Liver (tissue), 9 donors: ENCODE results near the gene LRRC53. TPM values are rescaled to one million over a fixed set of nuclear protein-coding genes. Genes with fewer than 3 reads are reported as not detected.

Experiments
- DNase-seq: peaks from one replicate; pipeline ENCODE4 v3.0.0-alpha.2; 2017; ENCODE audit warnings: low spot score
- H3K27ac ChIP-seq, 2 donors: one replicate each; pipeline ENCODE4 v1.7.0; 2013; ENCODE audit warnings: inconsistent platforms in 2 of 2, low read length in 2 of 2, control low read depth in 1 of 2, low read depth in 1 of 2, mild to moderate bottlenecking in 1 of 2
- H3K27me3 ChIP-seq, 4 donors: one replicate each; pipeline versions ENCODE4 v1.6.1 to v1.7.0; 2013; ENCODE audit warnings: low read length in 3 of 4, inconsistent platforms in 1 of 4, mild to moderate bottlenecking in 1 of 4, moderate library complexity in 1 of 4; ENCODE audit not compliant: control insufficient read depth in 4 of 4, insufficient read depth in 4 of 4
- H3K36me3 ChIP-seq, 4 donors: one replicate each; pipeline versions ENCODE4 v1.6.1 to v1.7.0; 2013; ENCODE audit warnings: low read length in 3 of 4, mild to moderate bottlenecking in 3 of 4, low read depth in 1 of 4, moderate library complexity in 1 of 4; ENCODE audit not compliant: control insufficient read depth in 4 of 4, insufficient read depth in 3 of 4
- H3K4me1 ChIP-seq, 4 donors: one replicate each; pipeline versions ENCODE4 v1.6.1 to v1.7.0; 2013; ENCODE audit warnings: low read length in 3 of 4, mild to moderate bottlenecking in 3 of 4, moderate library complexity in 1 of 4; ENCODE audit not compliant: control insufficient read depth in 4 of 4, insufficient read depth in 4 of 4
- H3K4me3 ChIP-seq, 3 donors: one replicate each; pipeline versions ENCODE4 v1.6.1 to v1.7.0; 2013; ENCODE audit warnings: low read length in 3 of 3, control low read depth in 1 of 3, low read depth in 1 of 3, mild to moderate bottlenecking in 1 of 3
- H3K9ac ChIP-seq, 2 donors: one replicate each; pipeline ENCODE4 v1.7.0; 2013; ENCODE audit warnings: low read length in 2 of 2, mild to moderate bottlenecking in 2 of 2, moderate library complexity in 2 of 2, control low read depth in 1 of 2, low read depth in 1 of 2
- H3K9me3 ChIP-seq, 4 donors: one replicate each; pipeline versions ENCODE4 v1.6.1 to v1.7.0; 2013; ENCODE audit warnings: low read length in 3 of 4; ENCODE audit not compliant: control insufficient read depth in 4 of 4
- EGR1 ChIP-seq, 2 donors: IDR thresholded peaks; 2 replicates each; pipeline ENCODE4 v1.6.1; 2016 to 2018; ENCODE audit warnings: antibody characterized with exemption in 2 of 2, low read depth in 2 of 2
- FOXA1 ChIP-seq: IDR thresholded peaks from 2 replicates; pipeline ENCODE4 v1.6.1; 2016; ENCODE audit warnings: antibody characterized with exemption
- FOXA2 ChIP-seq: IDR thresholded peaks from 2 replicates; pipeline ENCODE4 v1.6.1; 2016; ENCODE audit warnings: antibody characterized with exemption
- GABPA ChIP-seq, 2 donors: IDR thresholded peaks in 1 of 2; conservative IDR thresholded peaks in 1 of 2; 2 replicates each; pipeline ENCODE4 v1.6.1; 2016; ENCODE audit warnings: antibody characterized with exemption in 2 of 2, mild to moderate bottlenecking in 1 of 2, moderate library complexity in 1 of 2
- HNF4A ChIP-seq, 2 donors: conservative IDR thresholded peaks; 2 replicates each; pipeline ENCODE4 v1.6.1; 2016; ENCODE audit warnings: antibody characterized with exemption in 2 of 2, mild to moderate bottlenecking in 2 of 2
- HNF4G ChIP-seq: IDR thresholded peaks from 2 replicates; pipeline ENCODE4 v1.6.1; 2016; ENCODE audit warnings: antibody characterized with exemption
- JUND ChIP-seq, 2 donors: IDR thresholded peaks; 2 replicates each; pipeline ENCODE4 v1.6.1; 2016; ENCODE audit warnings: antibody characterized with exemption in 2 of 2
- NR2F2 ChIP-seq: IDR thresholded peaks from 2 replicates; pipeline ENCODE4 v1.6.1; 2016; ENCODE audit warnings: antibody characterized with exemption
- RAD21 ChIP-seq, 2 donors: IDR thresholded peaks; 2 replicates each; pipeline ENCODE4 v1.6.1; 2016; ENCODE audit warnings: antibody characterized with exemption in 2 of 2, mild to moderate bottlenecking in 2 of 2
- RXRA ChIP-seq, 2 donors: IDR thresholded peaks; 2 replicates each; pipeline ENCODE4 v1.6.1; 2017 to 2018; ENCODE audit warnings: antibody characterized with exemption in 2 of 2, mild to moderate bottlenecking in 1 of 2
- SP1 ChIP-seq: IDR thresholded peaks from 2 replicates; pipeline ENCODE4 v1.6.1; 2018; ENCODE audit warnings: antibody characterized with exemption, mild to moderate bottlenecking
- TAF1 ChIP-seq: conservative IDR thresholded peaks from 2 replicates; pipeline ENCODE4 v1.6.1; 2016; ENCODE audit warnings: antibody characterized with exemption, mild to moderate bottlenecking
- YY1 ChIP-seq: IDR thresholded peaks from 2 replicates; pipeline ENCODE4 v1.6.1; 2016; ENCODE audit warnings: antibody characterized with exemption, mild to moderate bottlenecking
- WGBS: extraction: QIAGEN DNeasy Blood & Tissue Kit; methylation state at CpG from one replicate; pipeline ENCODE4 v1.1.7; 2013; 5-methylcytosine and 5-hydroxymethylcytosine counted together
- polyA plus RNA-seq, 2 donors: library from polyadenylated mRNA; stranded (reverse) in 1 of 2; unstranded in 1 of 2; fragments of 200-250 nt in 1 of 2; fragments of >200 nt in 1 of 2; fragmentation: Nextera tagmentation in 1 of 2; extraction: Ambion mirVana in 1 of 2; gene quantifications; one replicate each; pipeline versions ENCODE4 v1.2.1 to v1.2.3, GENCODE V29; 2013 to 2015
- total RNA-seq, 2 donors: library from RNA; depleted of rRNA; stranded (reverse); fragments of >200 nt; gene quantifications; one replicate each; pipeline ENCODE4 v1.2.3, GENCODE V29; 2014
- TF ChIP-seq, protein P1 (sequence below): IDR thresholded peaks from 2 replicates; pipeline ENCODE4 v1.6.1; 2016; ENCODE audit warnings: antibody characterized with exemption
- TF ChIP-seq, protein P2 (sequence below): IDR thresholded peaks from 2 replicates; pipeline ENCODE4 v1.6.1; 2016; ENCODE audit warnings: antibody characterized with exemption
- TF ChIP-seq, protein P3 (sequence below): IDR thresholded peaks from 2 replicates; pipeline ENCODE4 v1.6.1; 2016; ENCODE audit warnings: antibody characterized with exemption
- TF ChIP-seq, protein P4 (sequence below): IDR thresholded peaks from 2 replicates; pipeline ENCODE4 v1.6.1; 2016; ENCODE audit warnings: antibody characterized with exemption, mild to moderate bottlenecking
- TF ChIP-seq, protein P5 (sequence below): fragments of 150-350 bp; IDR thresholded peaks from 2 replicates; pipeline ENCODE4 v1.5.1; 2017; ENCODE audit warnings: improper control_type of control experiment, low read depth, low read length; ENCODE audit not compliant: missing input control
- donor health status: healthy.
- donor health status: healthy.
- donor health status: healthy.
- donor health status: healthy.
- donor health status: healthy.

The LRRC53 gene
- total and polyA plus RNA-seq, 4 donors = not detected

DNA sequence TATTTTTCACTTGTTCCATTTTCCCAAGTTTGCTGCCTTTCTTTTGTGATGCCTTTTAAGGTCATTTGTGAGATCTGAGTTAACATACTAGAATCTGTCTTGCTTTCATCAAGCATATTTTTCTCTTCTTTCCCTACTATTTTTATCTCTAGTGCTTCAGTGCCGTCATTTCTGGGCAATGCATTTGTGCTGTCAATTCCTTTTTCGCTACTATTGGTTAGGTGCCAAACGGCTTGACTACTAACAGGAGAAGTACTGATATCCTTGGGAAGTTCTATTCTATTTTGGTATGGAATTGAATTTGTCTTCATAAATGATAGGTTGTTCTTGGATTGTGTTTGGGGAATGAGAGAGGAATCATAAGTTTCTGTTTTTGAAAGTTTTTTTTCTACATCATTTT is 42.2 kb downstream of the LRRC53 start:
- TF ChIP-seq HNF4G = no peak
- no peak for TF ChIP-seq HNF4A (conservative IDR thresholded peaks at IDR 0.05)
- no peak for TF ChIP-seq YY1
- no peak for TF ChIP-seq EGR1 (IDR thresholded peaks at IDR 0.05; ENCODE audit: low read depth in 2 of 2)
- TF ChIP-seq, protein P1, sequence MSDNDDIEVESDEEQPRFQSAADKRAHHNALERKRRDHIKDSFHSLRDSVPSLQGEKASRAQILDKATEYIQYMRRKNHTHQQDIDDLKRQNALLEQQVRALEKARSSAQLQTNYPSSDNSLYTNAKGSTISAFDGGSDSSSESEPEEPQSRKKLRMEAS = no peak
- TF ChIP-seq, protein P2, sequence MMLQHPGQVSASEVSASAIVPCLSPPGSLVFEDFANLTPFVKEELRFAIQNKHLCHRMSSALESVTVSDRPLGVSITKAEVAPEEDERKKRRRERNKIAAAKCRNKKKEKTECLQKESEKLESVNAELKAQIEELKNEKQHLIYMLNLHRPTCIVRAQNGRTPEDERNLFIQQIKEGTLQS = no peak
- no peak for TF ChIP-seq FOXA1
- no peak for TF ChIP-seq SP1
- TF ChIP-seq, protein P3, sequence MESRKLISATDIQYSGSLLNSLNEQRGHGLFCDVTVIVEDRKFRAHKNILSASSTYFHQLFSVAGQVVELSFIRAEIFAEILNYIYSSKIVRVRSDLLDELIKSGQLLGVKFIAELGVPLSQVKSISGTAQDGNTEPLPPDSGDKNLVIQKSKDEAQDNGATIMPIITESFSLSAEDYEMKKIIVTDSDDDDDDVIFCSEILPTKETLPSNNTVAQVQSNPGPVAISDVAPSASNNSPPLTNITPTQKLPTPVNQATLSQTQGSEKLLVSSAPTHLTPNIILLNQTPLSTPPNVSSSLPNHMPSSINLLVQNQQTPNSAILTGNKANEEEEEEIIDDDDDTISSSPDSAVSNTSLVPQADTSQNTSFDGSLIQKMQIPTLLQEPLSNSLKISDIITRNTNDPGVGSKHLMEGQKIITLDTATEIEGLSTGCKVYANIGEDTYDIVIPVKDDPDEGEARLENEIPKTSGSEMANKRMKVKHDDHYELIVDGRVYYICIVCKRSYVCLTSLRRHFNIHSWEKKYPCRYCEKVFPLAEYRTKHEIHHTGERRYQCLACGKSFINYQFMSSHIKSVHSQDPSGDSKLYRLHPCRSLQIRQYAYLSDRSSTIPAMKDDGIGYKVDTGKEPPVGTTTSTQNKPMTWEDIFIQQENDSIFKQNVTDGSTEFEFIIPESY = no peak
- no peak for TF ChIP-seq FOXA2
- TF ChIP-seq NR2F2 = no peak
- no peak for TF ChIP-seq GABPA (IDR thresholded peaks at IDR 0.05 in 1 of 2, conservative IDR thresholded peaks at IDR 0.05 in 1 of 2)
- no peak for TF ChIP-seq TAF1
- no peak for TF ChIP-seq JUND (IDR thresholded peaks at IDR 0.05)
- TF ChIP-seq, protein P4, sequence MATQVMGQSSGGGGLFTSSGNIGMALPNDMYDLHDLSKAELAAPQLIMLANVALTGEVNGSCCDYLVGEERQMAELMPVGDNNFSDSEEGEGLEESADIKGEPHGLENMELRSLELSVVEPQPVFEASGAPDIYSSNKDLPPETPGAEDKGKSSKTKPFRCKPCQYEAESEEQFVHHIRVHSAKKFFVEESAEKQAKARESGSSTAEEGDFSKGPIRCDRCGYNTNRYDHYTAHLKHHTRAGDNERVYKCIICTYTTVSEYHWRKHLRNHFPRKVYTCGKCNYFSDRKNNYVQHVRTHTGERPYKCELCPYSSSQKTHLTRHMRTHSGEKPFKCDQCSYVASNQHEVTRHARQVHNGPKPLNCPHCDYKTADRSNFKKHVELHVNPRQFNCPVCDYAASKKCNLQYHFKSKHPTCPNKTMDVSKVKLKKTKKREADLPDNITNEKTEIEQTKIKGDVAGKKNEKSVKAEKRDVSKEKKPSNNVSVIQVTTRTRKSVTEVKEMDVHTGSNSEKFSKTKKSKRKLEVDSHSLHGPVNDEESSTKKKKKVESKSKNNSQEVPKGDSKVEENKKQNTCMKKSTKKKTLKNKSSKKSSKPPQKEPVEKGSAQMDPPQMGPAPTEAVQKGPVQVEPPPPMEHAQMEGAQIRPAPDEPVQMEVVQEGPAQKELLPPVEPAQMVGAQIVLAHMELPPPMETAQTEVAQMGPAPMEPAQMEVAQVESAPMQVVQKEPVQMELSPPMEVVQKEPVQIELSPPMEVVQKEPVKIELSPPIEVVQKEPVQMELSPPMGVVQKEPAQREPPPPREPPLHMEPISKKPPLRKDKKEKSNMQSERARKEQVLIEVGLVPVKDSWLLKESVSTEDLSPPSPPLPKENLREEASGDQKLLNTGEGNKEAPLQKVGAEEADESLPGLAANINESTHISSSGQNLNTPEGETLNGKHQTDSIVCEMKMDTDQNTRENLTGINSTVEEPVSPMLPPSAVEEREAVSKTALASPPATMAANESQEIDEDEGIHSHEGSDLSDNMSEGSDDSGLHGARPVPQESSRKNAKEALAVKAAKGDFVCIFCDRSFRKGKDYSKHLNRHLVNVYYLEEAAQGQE = no peak
- no peak for TF ChIP-seq RAD21 (IDR thresholded peaks at IDR 0.05)
- TF ChIP-seq, protein P5, sequence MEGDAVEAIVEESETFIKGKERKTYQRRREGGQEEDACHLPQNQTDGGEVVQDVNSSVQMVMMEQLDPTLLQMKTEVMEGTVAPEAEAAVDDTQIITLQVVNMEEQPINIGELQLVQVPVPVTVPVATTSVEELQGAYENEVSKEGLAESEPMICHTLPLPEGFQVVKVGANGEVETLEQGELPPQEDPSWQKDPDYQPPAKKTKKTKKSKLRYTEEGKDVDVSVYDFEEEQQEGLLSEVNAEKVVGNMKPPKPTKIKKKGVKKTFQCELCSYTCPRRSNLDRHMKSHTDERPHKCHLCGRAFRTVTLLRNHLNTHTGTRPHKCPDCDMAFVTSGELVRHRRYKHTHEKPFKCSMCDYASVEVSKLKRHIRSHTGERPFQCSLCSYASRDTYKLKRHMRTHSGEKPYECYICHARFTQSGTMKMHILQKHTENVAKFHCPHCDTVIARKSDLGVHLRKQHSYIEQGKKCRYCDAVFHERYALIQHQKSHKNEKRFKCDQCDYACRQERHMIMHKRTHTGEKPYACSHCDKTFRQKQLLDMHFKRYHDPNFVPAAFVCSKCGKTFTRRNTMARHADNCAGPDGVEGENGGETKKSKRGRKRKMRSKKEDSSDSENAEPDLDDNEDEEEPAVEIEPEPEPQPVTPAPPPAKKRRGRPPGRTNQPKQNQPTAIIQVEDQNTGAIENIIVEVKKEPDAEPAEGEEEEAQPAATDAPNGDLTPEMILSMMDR = no peak
- no peak for TF ChIP-seq RXRA (IDR thresholded peaks at IDR 0.05)
- WGBS = 65% methylated on average over 3 of the region's 3 CpGs
- no peaks in the 10 kb centered on the region for H3K9me3 ChIP-seq
- H3K27ac ChIP-seq = no peak overlapping the region
- no peak overlapping the region for H3K9ac ChIP-seq
- H3K4me3 ChIP-seq = no peak overlapping the region
- no peak for DNase-seq
- no peaks in the 10 kb centered on the region for H3K27me3 ChIP-seq
- H3K36me3 ChIP-seq = no peaks in the 10 kb centered on the region
- H3K4me1 ChIP-seq = no peaks in the 10 kb centered on the region
